MM.1S (cell line): Measurements from ENCODE around the gene KDELR3.

Source experiments
- DNase-seq: peaks from one replicate; pipeline ENCODE4 v3.0.0-alpha.2; 2015
- H2AFZ ChIP-seq: fragments of 300-600 bp; sonication (generic); 2 replicates; pipeline ENCODE4 v1.6.0; 2016; ENCODE audit warnings: antibody characterized with exemption, low read length
- H3F3A ChIP-seq: fragments of 300-600 bp; sonication (generic); 2 replicates; pipeline ENCODE4 v1.6.1; 2016; ENCODE audit warnings: mild to moderate bottlenecking, antibody characterized with exemption, low read length, moderate library complexity, mixed read lengths; ENCODE audit not compliant: insufficient read depth
- H3K27ac ChIP-seq: fragments of 300-600 bp; sonication (generic); 2 replicates; pipeline ENCODE4 v1.5.1; 2016; ENCODE audit warnings: mild to moderate bottlenecking, low read length
- H3K27me3 ChIP-seq: fragments of 300-600 bp; sonication (generic); replicated peaks from 2 replicates; pipeline ENCODE4 v1.6.0; 2016; ENCODE audit warnings: low read length; ENCODE audit not compliant: insufficient read depth
- H3K36me3 ChIP-seq: fragments of 300-600 bp; sonication (generic); replicated peaks from 2 replicates; pipeline ENCODE4 v1.6.1; 2016; ENCODE audit warnings: mild to moderate bottlenecking, low read length, mixed read lengths; ENCODE audit not compliant: insufficient read depth
- H3K4me1 ChIP-seq: fragments of 300-600 bp; sonication (generic); 2 replicates; pipeline ENCODE4 v1.6.1; 2016; ENCODE audit warnings: low read length, mixed read lengths
- H3K4me2 ChIP-seq: fragments of 300-600 bp; sonication (generic); 2 replicates; pipeline ENCODE4 v1.6.0; 2016; ENCODE audit warnings: low read depth, low read length
- H3K4me3 ChIP-seq: fragments of 300-600 bp; sonication (generic); 2 replicates; pipeline ENCODE4 v1.5.1; 2016; ENCODE audit warnings: low read length, mixed read lengths
- H3K79me2 ChIP-seq: fragments of 300-600 bp; sonication (generic); 2 replicates; pipeline ENCODE4 v1.6.1; 2016; ENCODE audit warnings: mixed run types, low read length, mixed read lengths
- H3K9ac ChIP-seq: fragments of 300-600 bp; sonication (generic); 2 replicates; pipeline ENCODE4 v1.6.1; 2016; ENCODE audit warnings: low read length, mixed read lengths
- H3K9me2 ChIP-seq: fragments of 300-600 bp; sonication (generic); replicated peaks from 2 replicates; pipeline ENCODE4 v1.6.1; 2016; ENCODE audit warnings: mild to moderate bottlenecking, low read length, mixed read lengths; ENCODE audit not compliant: insufficient read depth
- H3K9me3 ChIP-seq: fragments of 300-600 bp; sonication (generic); replicated peaks from 2 replicates; pipeline ENCODE4 v1.6.1; 2016; ENCODE audit warnings: mild to moderate bottlenecking, low read length, mixed read lengths; ENCODE audit not compliant: insufficient read depth
- H4K20me1 ChIP-seq: fragments of 300-600 bp; sonication (generic); 2 replicates; pipeline ENCODE4 v1.6.1; 2016; ENCODE audit warnings: mild to moderate bottlenecking, low read length, moderate library complexity, mixed read lengths; ENCODE audit not compliant: insufficient read depth
- EZH2 ChIP-seq: fragments of 300-600 bp; sonication (generic); optimal IDR thresholded peaks from 2 replicates; pipeline ENCODE3; 2017; ENCODE audit warnings: low read depth, mild to moderate bottlenecking, antibody characterized with exemption, low read length, mixed read lengths
- EZH2phosphoT487 ChIP-seq: fragments of 300-600 bp; sonication (generic); IDR thresholded peaks from 2 replicates; pipeline ENCODE4 v1.6.1; 2018; ENCODE audit warnings: antibody characterized with exemption, low read length
- TF ChIP-seq, protein P1 (sequence below): fragments of 300-600 bp; sonication (generic); IDR thresholded peaks from 2 replicates; pipeline ENCODE4 v1.5.1; 2016; ENCODE audit warnings: antibody characterized with exemption, low read length, mixed read lengths

KDELR3 gene

DNA sequence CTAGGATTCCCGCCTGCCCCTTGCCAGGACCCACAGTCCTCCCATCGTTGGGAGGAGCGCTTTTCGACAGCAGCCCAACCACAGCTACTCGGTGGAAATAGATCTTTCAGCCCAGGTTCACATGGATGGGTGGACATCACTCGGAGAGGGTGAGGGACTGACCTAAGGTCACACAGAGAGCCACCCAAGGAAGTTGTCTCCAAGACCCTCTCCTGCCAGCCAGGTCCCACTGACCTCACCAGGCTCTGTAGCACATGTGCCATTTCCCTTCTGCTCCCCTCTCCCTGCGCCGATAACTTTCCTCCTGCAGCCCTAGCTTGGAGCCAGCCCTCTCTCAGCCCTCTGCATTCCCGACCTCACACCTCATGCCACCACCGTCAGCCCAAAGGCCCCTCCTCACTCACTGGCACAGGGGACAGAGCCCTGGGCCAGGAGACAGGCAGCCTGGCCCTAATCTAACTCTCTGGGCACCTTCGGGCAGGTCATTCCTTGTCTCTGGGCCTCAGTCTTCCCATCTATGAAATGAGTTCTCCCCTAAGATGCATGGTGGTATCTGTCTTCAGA, 17.6 kb upstream of the KDELR3 start:
- TF ChIP-seq EZH2phosphoT487 (no peak), EZH2 (no peak)
- TF ChIP-seq, protein P1, sequence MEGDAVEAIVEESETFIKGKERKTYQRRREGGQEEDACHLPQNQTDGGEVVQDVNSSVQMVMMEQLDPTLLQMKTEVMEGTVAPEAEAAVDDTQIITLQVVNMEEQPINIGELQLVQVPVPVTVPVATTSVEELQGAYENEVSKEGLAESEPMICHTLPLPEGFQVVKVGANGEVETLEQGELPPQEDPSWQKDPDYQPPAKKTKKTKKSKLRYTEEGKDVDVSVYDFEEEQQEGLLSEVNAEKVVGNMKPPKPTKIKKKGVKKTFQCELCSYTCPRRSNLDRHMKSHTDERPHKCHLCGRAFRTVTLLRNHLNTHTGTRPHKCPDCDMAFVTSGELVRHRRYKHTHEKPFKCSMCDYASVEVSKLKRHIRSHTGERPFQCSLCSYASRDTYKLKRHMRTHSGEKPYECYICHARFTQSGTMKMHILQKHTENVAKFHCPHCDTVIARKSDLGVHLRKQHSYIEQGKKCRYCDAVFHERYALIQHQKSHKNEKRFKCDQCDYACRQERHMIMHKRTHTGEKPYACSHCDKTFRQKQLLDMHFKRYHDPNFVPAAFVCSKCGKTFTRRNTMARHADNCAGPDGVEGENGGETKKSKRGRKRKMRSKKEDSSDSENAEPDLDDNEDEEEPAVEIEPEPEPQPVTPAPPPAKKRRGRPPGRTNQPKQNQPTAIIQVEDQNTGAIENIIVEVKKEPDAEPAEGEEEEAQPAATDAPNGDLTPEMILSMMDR = no peak

DNA sequence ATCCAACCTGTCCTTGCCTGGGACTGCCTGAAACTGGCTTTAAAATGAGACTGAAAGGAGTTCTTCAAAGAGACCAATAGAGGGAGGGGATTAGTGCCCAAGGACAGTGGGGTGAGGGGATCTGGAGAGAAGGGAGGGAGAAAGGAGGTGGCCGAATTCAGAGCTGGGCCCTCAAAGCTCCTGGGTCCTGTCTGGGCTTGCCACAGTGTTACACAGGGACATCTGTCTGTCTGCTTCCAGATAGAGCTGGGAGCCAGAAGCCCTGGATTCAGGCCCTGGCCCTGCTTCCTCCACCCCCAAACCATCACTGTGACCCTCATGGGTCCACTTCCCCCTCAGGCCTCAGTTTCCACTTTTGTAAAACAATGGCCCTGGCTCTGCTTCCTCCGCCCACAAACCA, 16.5 kb upstream of the KDELR3 start:
- no peaks in the 10 kb centered on the region for H3K9me3 ChIP-seq
- no peaks in the 10 kb centered on the region for H3F3A ChIP-seq
- H4K20me1 ChIP-seq = no peaks in the 10 kb centered on the region
- H2AFZ ChIP-seq = no peak overlapping the region
- no peaks in the 10 kb centered on the region for H3K79me2 ChIP-seq
- no peak overlapping the region for H3K4me2 ChIP-seq
- TF ChIP-seq EZH2phosphoT487 = no peak
- TF ChIP-seq EZH2 = no peak
- TF ChIP-seq, protein P1 = no peak
- H3K4me3 ChIP-seq = no peak overlapping the region
- H3K9ac ChIP-seq = no peak overlapping the region
- no peak for DNase-seq
- peaks cover 57% of the 10 kb centered on the region for H3K27me3 ChIP-seq
- no peaks in the 10 kb centered on the region for H3K36me3 ChIP-seq
- no peaks in the 10 kb centered on the region for H3K4me1 ChIP-seq
- no peaks in the 10 kb centered on the region for H3K9me2 ChIP-seq
- H3K27ac ChIP-seq = no peak overlapping the region

More for the DNA sequence above, 17.6 kb upstream of the KDELR3 start:
- no peak overlapping the region for H3K4me3 ChIP-seq
- no peaks in the 10 kb centered on the region for H3K4me1 ChIP-seq
- H3K9me3 ChIP-seq = no peaks in the 10 kb centered on the region
- no peaks in the 10 kb centered on the region for H3F3A ChIP-seq
- no peak overlapping the region for H3K9ac ChIP-seq
- no peaks in the 10 kb centered on the region for H3K36me3 ChIP-seq
- no peak overlapping the region for H3K4me2 ChIP-seq
- peaks cover 59% of the 10 kb centered on the region for H3K27me3 ChIP-seq
- DNase-seq = no peak
- no peak overlapping the region for H3K27ac ChIP-seq
- H3K9me2 ChIP-seq = no peaks in the 10 kb centered on the region
- no peaks in the 10 kb centered on the region for H4K20me1 ChIP-seq
- H3K79me2 ChIP-seq = no peaks in the 10 kb centered on the region
- no peak overlapping the region for H2AFZ ChIP-seq

GRCh38 chr22:38451864-38452263, 16.0 kb upstream of the KDELR3 start:
- no peak for DNase-seq
- Histone ChIP-seq H3K79me2 (no peaks in the 10 kb centered on the region), H3K27me3 (peaks cover 61% of the 10 kb centered on the region), H3K27ac (no peak overlapping the region), H2AFZ (no peak overlapping the region), H3K4me1 (no peaks in the 10 kb centered on the region), H3K9me3 (no peaks in the 10 kb centered on the region), H3K9me2 (no peaks in the 10 kb centered on the region), H3K4me2 (no peak overlapping the region), H3K36me3 (no peaks in the 10 kb centered on the region), H4K20me1 (no peaks in the 10 kb centered on the region), H3F3A (no peaks in the 10 kb centered on the region), H3K9ac (no peak overlapping the region), H3K4me3 (no peak overlapping the region)
- TF ChIP-seq EZH2 = no peak
- TF ChIP-seq, protein P1 = no peak
- no peak for TF ChIP-seq EZH2phosphoT487
